ENCODE data around the gene MCUB.

Gene MCUB

DNA sequence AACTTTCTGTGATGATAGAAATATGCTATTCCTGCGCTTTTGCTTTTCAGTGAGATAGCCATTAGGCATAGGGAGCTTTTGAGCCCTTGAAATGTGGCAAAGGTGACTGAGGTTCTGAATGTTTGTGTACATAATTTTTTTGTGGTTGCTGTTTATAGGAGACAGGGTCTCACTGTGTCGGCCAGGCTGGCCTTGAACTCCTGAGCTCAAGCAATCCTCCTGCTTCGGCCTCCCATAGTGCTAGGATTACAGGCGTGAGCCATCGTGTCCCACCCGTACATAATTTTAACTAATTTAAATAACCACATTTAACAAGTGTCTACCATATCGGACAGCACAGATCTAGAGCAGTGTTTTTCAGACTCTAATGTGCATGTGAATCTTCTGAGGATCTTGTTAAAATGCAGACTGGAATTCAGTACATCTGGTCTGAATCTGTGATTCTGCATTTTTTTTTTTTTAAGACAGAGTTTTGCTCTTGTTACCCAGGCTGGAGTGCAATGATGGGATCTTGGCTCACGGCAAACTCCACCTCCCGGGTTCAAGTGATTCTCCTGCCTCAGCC lies 97.9 kb downstream of the MCUB start:
- TF ChIP-seq, protein P1, sequence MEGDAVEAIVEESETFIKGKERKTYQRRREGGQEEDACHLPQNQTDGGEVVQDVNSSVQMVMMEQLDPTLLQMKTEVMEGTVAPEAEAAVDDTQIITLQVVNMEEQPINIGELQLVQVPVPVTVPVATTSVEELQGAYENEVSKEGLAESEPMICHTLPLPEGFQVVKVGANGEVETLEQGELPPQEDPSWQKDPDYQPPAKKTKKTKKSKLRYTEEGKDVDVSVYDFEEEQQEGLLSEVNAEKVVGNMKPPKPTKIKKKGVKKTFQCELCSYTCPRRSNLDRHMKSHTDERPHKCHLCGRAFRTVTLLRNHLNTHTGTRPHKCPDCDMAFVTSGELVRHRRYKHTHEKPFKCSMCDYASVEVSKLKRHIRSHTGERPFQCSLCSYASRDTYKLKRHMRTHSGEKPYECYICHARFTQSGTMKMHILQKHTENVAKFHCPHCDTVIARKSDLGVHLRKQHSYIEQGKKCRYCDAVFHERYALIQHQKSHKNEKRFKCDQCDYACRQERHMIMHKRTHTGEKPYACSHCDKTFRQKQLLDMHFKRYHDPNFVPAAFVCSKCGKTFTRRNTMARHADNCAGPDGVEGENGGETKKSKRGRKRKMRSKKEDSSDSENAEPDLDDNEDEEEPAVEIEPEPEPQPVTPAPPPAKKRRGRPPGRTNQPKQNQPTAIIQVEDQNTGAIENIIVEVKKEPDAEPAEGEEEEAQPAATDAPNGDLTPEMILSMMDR (IDR thresholded peaks at IDR 0.05; ENCODE audit: low read depth, low read length), result no peak
- no peak for DNase-seq
- no peak overlapping the region for H3K4me3 ChIP-seq (ENCODE audit: low read depth, low read length)

DNA sequence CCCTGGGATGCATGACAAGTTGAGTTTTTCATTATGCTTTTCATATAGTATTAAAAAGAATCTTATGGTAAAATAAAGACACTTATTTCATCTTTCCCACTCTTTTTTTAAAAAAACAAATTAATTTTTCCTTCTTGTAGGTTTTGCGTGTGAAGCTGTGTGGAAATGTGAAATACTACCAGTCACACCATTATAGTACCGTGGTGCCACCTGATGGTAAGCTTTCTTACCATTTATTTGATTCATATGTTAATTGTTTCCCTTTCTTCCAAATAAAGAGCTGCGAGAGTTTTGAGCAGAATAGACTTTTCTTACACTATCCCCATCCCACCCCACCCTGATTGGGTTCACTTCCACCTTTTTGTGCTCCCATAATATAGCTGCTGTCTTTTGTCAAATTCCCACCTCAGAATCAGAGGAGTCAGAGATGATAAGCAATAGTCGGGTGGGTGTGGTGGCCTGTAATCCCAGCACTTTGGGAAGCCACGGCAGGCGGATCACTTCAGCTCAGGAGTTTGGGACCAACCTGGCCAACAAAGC lies 98.9 kb downstream of the MCUB start:
- no peaks in the 10 kb centered on the region for H3K27me3 ChIP-seq (ENCODE audit: insufficient read depth, low read depth, severe bottlenecking)
- no peak for DNase-seq

More for the DNA sequence above, 97.9 kb downstream of the MCUB start:
- no peak overlapping the region for H3K27ac ChIP-seq
- H3K36me3 ChIP-seq, result no peaks in the 10 kb centered on the region
- no peaks in the 10 kb centered on the region for H3K9me3 ChIP-seq (ENCODE audit: severe bottlenecking)
- no peaks in the 10 kb centered on the region for H3K27me3 ChIP-seq (ENCODE audit: insufficient read depth, low read depth, severe bottlenecking)

GRCh38 chr4:109662116-109662515 lies 102.1 kb downstream of the MCUB start:
- Histone ChIP-seq H3K27me3 (ENCODE audit: insufficient read depth, low read depth, severe bottlenecking) (no peaks in the 10 kb centered on the region), H3K27ac (no peak overlapping the region), H3K9me3 (ENCODE audit: severe bottlenecking) (no peaks in the 10 kb centered on the region), H3K4me3 (ENCODE audit: low read depth, low read length) (no peak overlapping the region), H3K36me3 (no peaks in the 10 kb centered on the region)
- no peak for DNase-seq
- TF ChIP-seq, protein P1 (IDR thresholded peaks at IDR 0.05; ENCODE audit: low read depth, low read length), result no peak

More for the DNA sequence above, 98.9 kb downstream of the MCUB start:
- H3K27ac ChIP-seq, result no peak overlapping the region
- TF ChIP-seq, protein P1 (IDR thresholded peaks at IDR 0.05; ENCODE audit: low read depth, low read length), result no peak
- H3K9me3 ChIP-seq (ENCODE audit: severe bottlenecking), result no peaks in the 10 kb centered on the region
- H3K36me3 ChIP-seq, result no peaks in the 10 kb centered on the region
- no peak overlapping the region for H3K4me3 ChIP-seq (ENCODE audit: low read depth, low read length)

GRCh38 chr4:109662771-109663170 lies 102.7 kb downstream of the MCUB start:
- Histone ChIP-seq H3K27me3 (ENCODE audit: insufficient read depth, low read depth, severe bottlenecking) (no peaks in the 10 kb centered on the region), H3K9me3 (ENCODE audit: severe bottlenecking) (no peaks in the 10 kb centered on the region), H3K4me3 (ENCODE audit: low read depth, low read length) (no peak overlapping the region), H3K36me3 (no peaks in the 10 kb centered on the region), H3K27ac (no peak overlapping the region)
- no peak for DNase-seq
- TF ChIP-seq, protein P1 (IDR thresholded peaks at IDR 0.05; ENCODE audit: low read depth, low read length), result no peak

- H3K9me3 ChIP-seq (ENCODE audit: severe bottlenecking), result no peaks in the 10 kb centered on the region
- TF ChIP-seq, protein P1 (IDR thresholded peaks at IDR 0.05; ENCODE audit: low read depth, low read length), result no peak
- H3K27ac ChIP-seq, result no peak overlapping the region
- no peaks in the 10 kb centered on the region for H3K36me3 ChIP-seq
- no peaks in the 10 kb centered on the region for H3K27me3 ChIP-seq (ENCODE audit: insufficient read depth, low read depth, severe bottlenecking)
- no peak for DNase-seq
- H3K4me3 ChIP-seq (ENCODE audit: low read depth, low read length), result no peak overlapping the region
Observed at GRCh38 chr4:109665783-109666485, 105.9 kb downstream of the MCUB start.
